SK-N-SH treated with all-trans-retinoic acid at 6 μM for 48 hours (cell line): Measurements from ENCODE around the gene DSCAM.

ENCODE experiments used
- ARNTL ChIP-seq: fragments of 450-650 bp; formaldehyde crosslinking; IDR thresholded peaks from 2 replicates; pipeline ENCODE4 v1.5.0; 2020; ENCODE audit warnings: low read depth, mild to moderate bottlenecking, moderate library complexity, borderline replicate concordance
- CSDC2 ChIP-seq: fragments of 250-450 bp; sonication (Bioruptor Pico); IDR thresholded peaks from 2 replicates; pipeline ENCODE4 v1.5.0; 2020; ENCODE audit warnings: mild to moderate bottlenecking, moderate library complexity
- SNAI2 ChIP-seq: fragments of 250-450 bp; sonication (Bioruptor Pico); IDR thresholded peaks from 2 replicates; pipeline ENCODE4 v1.5.0; 2020; ENCODE audit warnings: mild to moderate bottlenecking, moderate library complexity
- TOX ChIP-seq: fragments of 250-450 bp; sonication (Bioruptor Pico); IDR thresholded peaks from 2 replicates; pipeline ENCODE4 v1.8.0; 2021; ENCODE audit warnings: mild to moderate bottlenecking, moderate library complexity, borderline replicate concordance
- TSHZ2 ChIP-seq: fragments of 250-450 bp; sonication (Bioruptor Pico); IDR thresholded peaks from 2 replicates; pipeline ENCODE4 v1.5.0; 2020; ENCODE audit warnings: mild to moderate bottlenecking, moderate library complexity
- ZFP30 ChIP-seq: fragments of 450-650 bp; formaldehyde crosslinking; IDR thresholded peaks from 2 replicates; pipeline ENCODE4 v1.5.0; 2022; ENCODE audit warnings: mild to moderate bottlenecking, moderate library complexity

DNA sequence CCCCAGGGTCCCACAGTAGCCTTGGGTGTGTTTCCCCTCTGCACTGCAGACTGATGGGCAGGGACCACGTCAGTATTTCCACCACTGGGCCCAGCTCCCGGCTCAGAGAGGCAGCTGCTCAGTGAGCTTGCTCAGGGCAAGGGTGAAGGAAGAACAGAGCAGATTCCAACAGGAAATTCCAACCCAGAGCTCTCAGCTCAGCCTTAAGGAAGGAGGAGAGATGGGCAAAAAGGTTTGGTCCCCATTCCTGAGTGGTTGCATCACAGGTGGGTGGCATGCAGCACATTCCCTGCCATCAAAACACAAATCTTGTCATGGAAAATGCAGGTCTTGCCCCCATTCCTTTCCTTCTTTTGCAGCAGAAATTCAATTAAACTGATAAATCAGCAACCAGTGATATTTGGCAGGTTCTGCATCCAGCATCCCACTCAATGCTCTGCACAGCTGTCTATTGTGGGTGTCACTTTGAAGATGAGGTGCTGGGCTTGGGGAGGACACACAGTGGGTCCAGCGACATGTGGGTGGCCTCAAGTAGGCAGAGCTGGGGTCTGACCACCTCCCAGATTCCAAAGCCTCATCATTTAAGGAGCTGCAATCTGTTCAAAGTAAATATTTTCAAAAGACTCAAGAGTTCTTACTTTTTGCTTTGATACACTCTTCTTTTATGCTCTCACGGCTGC is 315.4 kb downstream of the DSCAM start:
- TF ChIP-seq ZFP30 (CRISPR knock-in tag): no peak
- TF ChIP-seq TSHZ2 (CRISPR knock-in tag): no peak
- TF ChIP-seq CSDC2 (CRISPR knock-in tag): no peak
- TF ChIP-seq TOX (CRISPR knock-in tag): no peak
- TF ChIP-seq SNAI2: no peak
- TF ChIP-seq ARNTL (CRISPR knock-in tag): no peak
